Measurements from ENCODE around the gene GALK2.
A peak's percentile ranks its signal among the peaks of the same experiment; 100 is the strongest.
"Not testable (repeated sequence)": the region's sequence is repeated elsewhere in the genome, so short reads cannot be mapped to it uniquely, and the experiment has no call there.

GALK2 gene

GRCh38 chr15:49164865-49165264, 5.2 kb upstream of the GALK2 start:
- DNase-seq (ENCODE audit: low read depth, low spot score) = no peak

GRCh38 chr15:49168016-49168415, 2.0 kb upstream of the GALK2 start:
- no peak for DNase-seq (ENCODE audit: low read depth, low spot score)

GRCh38 chr15:49171790-49172189, 1.7 kb downstream of the GALK2 start:
- no peak for DNase-seq (ENCODE audit: low read depth, low spot score)

- no peak for DNase-seq (ENCODE audit: low read depth, low spot score)
Observed at GRCh38 chr15:49174902-49175301, 4.9 kb downstream of the GALK2 start.

- DNase-seq (ENCODE audit: low read depth, low spot score) = not testable (repeated sequence)
Observed at GRCh38 chr15:49175582-49176397, 5.7 kb downstream of the GALK2 start.

GRCh38 chr15:49178497-49178896, 8.4 kb downstream of the GALK2 start:
- DNase-seq (ENCODE audit: low read depth, low spot score) = no peak

GRCh38 chr15:49179433-49180190, 9.6 kb downstream of the GALK2 start:
- DNase-seq (ENCODE audit: low read depth, low spot score) = no peak

- no peak for DNase-seq (ENCODE audit: low read depth, low spot score)
Observed at GRCh38 chr15:49182128-49182527, 12.1 kb downstream of the GALK2 start.

GRCh38 chr15:49183741-49184140, 13.7 kb downstream of the GALK2 start:
- not testable (repeated sequence) for DNase-seq (ENCODE audit: low read depth, low spot score)

- DNase-seq (ENCODE audit: low read depth, low spot score) = no peak
Observed at GRCh38 chr15:49185473-49185872, 15.4 kb downstream of the GALK2 start.

GRCh38 chr15:49187549-49188245, 17.6 kb downstream of the GALK2 start:
- DNase-seq (ENCODE audit: low read depth, low spot score) = no peak

GRCh38 chr15:49188933-49189332, 18.9 kb downstream of the GALK2 start:
- no peak for DNase-seq (ENCODE audit: low read depth, low spot score)

GRCh38 chr15:49189631-49190030, 19.6 kb downstream of the GALK2 start:
- DNase-seq (ENCODE audit: low read depth, low spot score) = no peak

- DNase-seq (ENCODE audit: low read depth, low spot score) = no peak
Observed at GRCh38 chr15:49190586-49190985, 20.5 kb downstream of the GALK2 start.

GRCh38 chr15:49191892-49192291, 21.8 kb downstream of the GALK2 start:
- DNase-seq (ENCODE audit: low read depth, low spot score) = no peak

- DNase-seq (ENCODE audit: low read depth, low spot score) = no peak
Observed at GRCh38 chr15:49196856-49197255, 26.8 kb downstream of the GALK2 start.

GRCh38 chr15:49199666-49200065, 29.6 kb downstream of the GALK2 start:
- DNase-seq (ENCODE audit: low read depth, low spot score) = no peak

- DNase-seq (ENCODE audit: low read depth, low spot score) = no peak
Observed at GRCh38 chr15:49200347-49200746, 30.3 kb downstream of the GALK2 start.

- not testable (repeated sequence) for DNase-seq (ENCODE audit: low read depth, low spot score)
Observed at GRCh38 chr15:49208102-49208501, 38.1 kb downstream of the GALK2 start.

- no peak for DNase-seq (ENCODE audit: low read depth, low spot score)
Observed at GRCh38 chr15:49212897-49213296, 42.9 kb downstream of the GALK2 start.

GRCh38 chr15:49215768-49216739, 46.0 kb downstream of the GALK2 start:
- peak; percentile 9 for DNase-seq (ENCODE audit: low read depth, low spot score)

All from iPS DF 19.7 (cell line).